ENCODE data around the gene FTO. TPM values are rescaled to one million over a fixed set of nuclear protein-coding genes. Genes with fewer than 3 reads are reported as not detected.

FTO gene
- 47.7 and 50.9 TPM in 2 replicates for total RNA-seq

GRCh38 chr16:53703590-53704444, at the start of gene FTO, which contains the start of gene RPGRIP1L:
FTO (plus strand) TSS chr16:53704156.
RPGRIP1L (minus strand) TSS chr16:53703859; CDS start chr16:53700723, 3,136 bp downstream.

Other genes starting within 250 kb of the FTO start
- gene AKTIP, start 200.9 kb upstream of the FTO start, total RNA-seq = 34.0 and 61.4 TPM in 2 replicates
- gene RPGRIP1L, start 297 bp upstream of the FTO start, total RNA-seq = 4.3 and 5.1 TPM in 2 replicates